ENCODE measurements around the gene SLC25A5.

SLC25A5 gene

DNA sequence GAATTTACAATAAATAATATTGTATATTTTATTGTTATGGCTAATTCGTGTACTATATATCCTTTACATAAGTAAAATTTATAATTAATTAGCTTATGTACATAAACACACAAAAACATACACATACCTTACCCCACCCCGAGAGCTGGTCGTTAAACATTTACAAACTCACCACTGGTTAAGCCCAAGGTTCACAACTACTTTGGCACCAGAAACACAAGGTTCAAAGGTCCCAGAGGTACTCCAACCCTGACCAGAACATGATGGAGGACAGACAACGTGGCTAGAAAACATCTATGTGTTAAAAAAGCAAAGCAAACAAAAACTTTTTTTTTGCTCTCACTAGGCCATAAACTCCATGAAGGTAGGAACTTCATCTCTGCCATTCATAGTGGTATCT is 37.7 kb downstream of the SLC25A5 start:
- no peak for DNase-seq (ENCODE audit: low read depth in 3 of 3)

DNA sequence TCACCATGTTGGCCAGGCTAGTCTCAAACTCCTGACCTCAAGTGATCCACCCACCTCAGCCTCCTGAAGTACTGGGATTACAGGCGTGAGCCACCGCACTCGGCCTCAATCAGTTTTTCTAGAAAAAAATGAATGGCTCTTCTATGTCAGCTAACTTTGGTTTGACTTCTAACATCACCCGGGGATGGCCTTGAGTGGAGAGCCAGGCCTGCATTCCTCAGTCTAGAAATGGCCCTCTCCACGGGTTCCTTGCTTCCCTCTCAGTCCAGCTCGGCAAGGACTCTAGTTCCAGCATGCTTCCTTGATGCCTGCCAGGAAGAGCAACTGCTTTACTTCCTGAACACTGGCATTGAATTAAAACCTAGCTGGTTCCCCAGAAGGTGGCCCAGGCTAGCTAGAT is 39.0 kb downstream of the SLC25A5 start:
- DNase-seq (ENCODE audit: low read depth in 3 of 3): no peak

DNA sequence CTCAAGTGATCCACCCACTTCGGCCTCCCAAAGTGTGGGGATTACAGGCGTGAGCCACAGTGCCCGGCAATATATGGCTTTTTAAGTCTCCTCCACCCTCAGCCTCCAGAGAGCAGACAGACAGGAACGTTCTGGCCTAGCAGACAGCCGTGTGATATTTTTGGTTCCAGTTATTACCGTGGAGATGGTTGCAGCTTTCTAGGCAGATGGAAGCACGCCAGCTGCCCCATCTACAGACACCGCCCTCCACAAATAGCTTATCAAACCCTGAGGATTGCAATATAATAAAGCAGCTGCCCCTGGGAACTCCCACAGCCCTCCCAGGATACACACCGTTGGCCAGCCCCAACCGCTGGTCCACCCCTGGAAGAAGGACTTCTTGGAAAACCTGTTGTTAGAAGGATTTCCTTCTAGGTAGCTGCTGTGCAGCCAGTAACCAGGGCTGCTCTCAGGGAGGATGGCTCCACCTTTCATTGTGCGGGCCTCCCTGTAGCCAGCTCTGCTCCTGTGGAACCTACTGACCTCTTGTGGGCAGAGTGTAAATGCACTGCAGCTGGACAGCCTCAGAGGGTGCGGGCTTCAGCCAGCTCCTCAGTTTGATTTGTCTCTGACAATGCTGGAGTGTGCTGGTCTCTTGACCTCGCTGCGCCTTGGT is 44.0 kb downstream of the SLC25A5 start:
- DNase-seq (ENCODE audit: low read depth in 3 of 3): no peak

DNA sequence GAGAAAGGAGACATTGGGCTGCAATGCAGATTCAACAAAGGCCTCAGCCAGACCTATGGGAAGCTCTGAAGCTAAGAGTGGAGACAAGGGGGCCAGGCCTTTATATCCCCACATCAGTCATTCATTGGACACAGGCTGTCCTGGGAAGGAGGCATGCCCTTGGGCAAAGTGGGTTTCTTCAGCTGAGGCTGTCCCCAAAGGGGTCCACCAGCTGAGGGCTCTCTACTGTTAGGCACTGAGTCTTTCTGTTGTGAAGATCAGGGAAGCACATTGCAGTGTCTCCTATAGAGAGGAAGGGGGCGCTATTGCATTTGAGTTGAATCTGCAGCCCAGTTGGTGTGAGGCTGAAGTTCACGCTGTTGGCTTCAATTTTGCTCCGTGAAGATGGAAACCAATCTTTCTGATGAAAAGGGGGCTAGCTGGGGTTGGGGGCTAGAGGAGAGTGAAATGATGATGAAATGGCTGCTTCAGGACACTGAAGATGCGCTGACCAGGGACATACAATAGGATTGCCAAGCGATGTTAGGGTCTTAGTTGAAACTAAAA is 48.0 kb downstream of the SLC25A5 start:
- peak in 2 of 3 experiments; percentile 4 to 17 for DNase-seq (ENCODE audit: low read depth in 3 of 3)

GRCh38 chrX:119518371-119518770 is 50.1 kb downstream of the SLC25A5 start:
- no peak for DNase-seq (ENCODE audit: low read depth in 3 of 3)
